ENCODE data around the gene PLCE1. TPM values are rescaled to one million over a fixed set of nuclear protein-coding genes. Genes with fewer than 3 reads are reported as not detected.

The PLCE1 gene
- total and polyA plus RNA-seq, 10 of the 15 experiments (the other 5 are each of a cell fraction or from before 2014, with no cell fraction given): under 0.01 to 1.2 (median 0.03) TPM

DNA sequence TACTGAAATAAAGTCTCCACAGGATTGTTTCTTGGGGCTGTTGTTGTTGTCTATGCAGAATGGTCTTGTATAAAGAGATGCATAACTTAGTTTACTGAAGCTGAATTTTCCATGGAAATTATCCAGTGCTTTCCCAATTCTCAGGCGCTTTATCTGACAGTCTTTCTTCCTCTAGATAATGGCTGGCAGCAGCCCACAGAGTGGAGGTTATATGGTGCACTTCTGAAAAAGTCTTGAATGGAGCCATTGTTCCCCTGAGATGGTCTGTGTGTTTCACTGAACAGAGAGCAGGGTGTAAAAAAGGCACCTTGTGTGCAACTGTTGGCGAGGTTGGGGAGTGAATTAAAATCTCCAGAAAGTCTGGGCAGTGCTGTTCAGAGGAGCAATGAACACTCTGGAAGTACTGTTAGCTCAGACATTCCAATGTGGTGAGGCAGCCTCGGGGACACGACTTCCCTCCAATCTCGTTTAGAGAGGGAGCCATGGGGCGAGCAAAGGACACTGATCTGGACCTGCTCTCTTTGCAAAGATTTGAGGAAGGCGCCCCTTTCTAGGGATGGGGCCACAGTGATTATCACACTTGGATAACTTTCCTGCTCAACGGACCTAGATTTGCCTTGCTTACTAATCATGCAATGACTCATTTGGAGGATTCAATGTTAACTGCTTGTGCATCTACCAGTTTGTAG, 2.0 kb upstream of the PLCE1 start:
- H3K27me3 ChIP-seq (replicated peaks in 1 of 2; ENCODE audit: control insufficient read depth in 2 of 2, insufficient read depth in 2 of 2, low read length in 1 of 2): peaks cover 6 to 25% of the 10 kb centered on the region in 2 experiments
- ChIA-PET POLR2A (no interaction called here), CTCF (no interaction called here), RAD21 (ENCODE audit: unreplicated experiment) (no interaction called here), SMC1A (ENCODE audit: uncharacterized antibody, unreplicated experiment) (no interaction called here)
- FAIRE-seq (no peak), ATAC-seq (no peak), DNase-seq (ENCODE audit: low read depth, low spot score) (no peak)
- no TSS peak for BruUV-seq (replicated peaks)
- no peak overlapping the region for H3K9ac ChIP-seq (ENCODE audit: control insufficient read depth, insufficient read depth, low read length)
- in situ Hi-C loops (cut with MboI): no loop called here
- H4K20me1 ChIP-seq (ENCODE audit: control insufficient read depth, insufficient read depth): no peaks in the 10 kb centered on the region
- H3K4me1 ChIP-seq (ENCODE audit: control insufficient read depth, insufficient read depth, low read length): no peaks in the 10 kb centered on the region
- intact Hi-C loops (cut with micrococcal nuclease; ENCODE audit: unreplicated experiment): no loop called here
- H3K9me3 ChIP-seq (replicated peaks; ENCODE audit: control insufficient read depth, insufficient read depth, low read length): no peaks in the 10 kb centered on the region
- H2AFZ ChIP-seq (ENCODE audit: control insufficient read depth, low read depth, low read length): no peak overlapping the region
- 20% methylated on average over 8 of the region's 8 CpGs for WGBS (ENCODE audit: insufficient coverage, insufficient replicate concordance, low lambda C conversion rate, missing lambda C conversion rate)
- no peak overlapping the region for H3K27ac ChIP-seq (ENCODE audit: control insufficient read depth, insufficient read depth)
- H3K4me3 ChIP-seq: no peak overlapping the region
- no peaks in the 10 kb centered on the region for H3K79me2 ChIP-seq (ENCODE audit: control insufficient read depth, insufficient read depth, low read length)
- H3K4me2 ChIP-seq (ENCODE audit: control insufficient read depth, insufficient read depth): no peak overlapping the region
- H3K36me3 ChIP-seq (ENCODE audit: control insufficient read depth in 2 of 2, insufficient read depth in 2 of 2, low read length in 1 of 2): no peaks in the 10 kb centered on the region
- TF ChIP-seq, protein P1, sequence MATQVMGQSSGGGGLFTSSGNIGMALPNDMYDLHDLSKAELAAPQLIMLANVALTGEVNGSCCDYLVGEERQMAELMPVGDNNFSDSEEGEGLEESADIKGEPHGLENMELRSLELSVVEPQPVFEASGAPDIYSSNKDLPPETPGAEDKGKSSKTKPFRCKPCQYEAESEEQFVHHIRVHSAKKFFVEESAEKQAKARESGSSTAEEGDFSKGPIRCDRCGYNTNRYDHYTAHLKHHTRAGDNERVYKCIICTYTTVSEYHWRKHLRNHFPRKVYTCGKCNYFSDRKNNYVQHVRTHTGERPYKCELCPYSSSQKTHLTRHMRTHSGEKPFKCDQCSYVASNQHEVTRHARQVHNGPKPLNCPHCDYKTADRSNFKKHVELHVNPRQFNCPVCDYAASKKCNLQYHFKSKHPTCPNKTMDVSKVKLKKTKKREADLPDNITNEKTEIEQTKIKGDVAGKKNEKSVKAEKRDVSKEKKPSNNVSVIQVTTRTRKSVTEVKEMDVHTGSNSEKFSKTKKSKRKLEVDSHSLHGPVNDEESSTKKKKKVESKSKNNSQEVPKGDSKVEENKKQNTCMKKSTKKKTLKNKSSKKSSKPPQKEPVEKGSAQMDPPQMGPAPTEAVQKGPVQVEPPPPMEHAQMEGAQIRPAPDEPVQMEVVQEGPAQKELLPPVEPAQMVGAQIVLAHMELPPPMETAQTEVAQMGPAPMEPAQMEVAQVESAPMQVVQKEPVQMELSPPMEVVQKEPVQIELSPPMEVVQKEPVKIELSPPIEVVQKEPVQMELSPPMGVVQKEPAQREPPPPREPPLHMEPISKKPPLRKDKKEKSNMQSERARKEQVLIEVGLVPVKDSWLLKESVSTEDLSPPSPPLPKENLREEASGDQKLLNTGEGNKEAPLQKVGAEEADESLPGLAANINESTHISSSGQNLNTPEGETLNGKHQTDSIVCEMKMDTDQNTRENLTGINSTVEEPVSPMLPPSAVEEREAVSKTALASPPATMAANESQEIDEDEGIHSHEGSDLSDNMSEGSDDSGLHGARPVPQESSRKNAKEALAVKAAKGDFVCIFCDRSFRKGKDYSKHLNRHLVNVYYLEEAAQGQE (IDR thresholded peaks at IDR 0.05; ENCODE audit: low read depth, low read length): no peak
- TF ChIP-seq, protein P2, sequence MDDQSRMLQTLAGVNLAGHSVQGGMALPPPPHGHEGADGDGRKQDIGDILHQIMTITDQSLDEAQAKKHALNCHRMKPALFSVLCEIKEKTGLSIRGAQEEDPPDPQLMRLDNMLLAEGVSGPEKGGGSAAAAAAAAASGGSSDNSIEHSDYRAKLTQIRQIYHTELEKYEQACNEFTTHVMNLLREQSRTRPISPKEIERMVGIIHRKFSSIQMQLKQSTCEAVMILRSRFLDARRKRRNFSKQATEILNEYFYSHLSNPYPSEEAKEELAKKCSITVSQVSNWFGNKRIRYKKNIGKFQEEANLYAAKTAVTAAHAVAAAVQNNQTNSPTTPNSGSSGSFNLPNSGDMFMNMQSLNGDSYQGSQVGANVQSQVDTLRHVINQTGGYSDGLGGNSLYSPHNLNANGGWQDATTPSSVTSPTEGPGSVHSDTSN (IDR thresholded peaks at IDR 0.05; ENCODE audit: insufficient replicate concordance, low read depth, low read length): no peak
- TF ChIP-seq TAF1 (IDR thresholded peaks at IDR 0.05; ENCODE audit: borderline replicate concordance, low read depth, low read length) (no peak), SREBF1 (IDR thresholded peaks at IDR 0.05; ENCODE audit: low read length) (no peak), TBL1XR1 (IDR thresholded peaks at IDR 0.05; ENCODE audit: low read depth, low read length) (no peak), NFIC (IDR thresholded peaks at IDR 0.05; ENCODE audit: low read depth, low read length) (no peak), RELA (IDR thresholded peaks at IDR 0.05; ENCODE audit: borderline replicate concordance, partially characterized antibody) (no peak)
- TF ChIP-seq, protein P3, sequence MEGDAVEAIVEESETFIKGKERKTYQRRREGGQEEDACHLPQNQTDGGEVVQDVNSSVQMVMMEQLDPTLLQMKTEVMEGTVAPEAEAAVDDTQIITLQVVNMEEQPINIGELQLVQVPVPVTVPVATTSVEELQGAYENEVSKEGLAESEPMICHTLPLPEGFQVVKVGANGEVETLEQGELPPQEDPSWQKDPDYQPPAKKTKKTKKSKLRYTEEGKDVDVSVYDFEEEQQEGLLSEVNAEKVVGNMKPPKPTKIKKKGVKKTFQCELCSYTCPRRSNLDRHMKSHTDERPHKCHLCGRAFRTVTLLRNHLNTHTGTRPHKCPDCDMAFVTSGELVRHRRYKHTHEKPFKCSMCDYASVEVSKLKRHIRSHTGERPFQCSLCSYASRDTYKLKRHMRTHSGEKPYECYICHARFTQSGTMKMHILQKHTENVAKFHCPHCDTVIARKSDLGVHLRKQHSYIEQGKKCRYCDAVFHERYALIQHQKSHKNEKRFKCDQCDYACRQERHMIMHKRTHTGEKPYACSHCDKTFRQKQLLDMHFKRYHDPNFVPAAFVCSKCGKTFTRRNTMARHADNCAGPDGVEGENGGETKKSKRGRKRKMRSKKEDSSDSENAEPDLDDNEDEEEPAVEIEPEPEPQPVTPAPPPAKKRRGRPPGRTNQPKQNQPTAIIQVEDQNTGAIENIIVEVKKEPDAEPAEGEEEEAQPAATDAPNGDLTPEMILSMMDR (IDR thresholded peaks at IDR 0.05 in 2 of 3, conservative IDR thresholded peaks at IDR 0.05 in 1 of 3; ENCODE audit: control insufficient read depth in 2 of 3, extremely low read depth in 1 of 3, insufficient read depth in 1 of 3, low read depth in 3 of 3, low read length in 3 of 3): no peak
- TF ChIP-seq, protein P4, sequence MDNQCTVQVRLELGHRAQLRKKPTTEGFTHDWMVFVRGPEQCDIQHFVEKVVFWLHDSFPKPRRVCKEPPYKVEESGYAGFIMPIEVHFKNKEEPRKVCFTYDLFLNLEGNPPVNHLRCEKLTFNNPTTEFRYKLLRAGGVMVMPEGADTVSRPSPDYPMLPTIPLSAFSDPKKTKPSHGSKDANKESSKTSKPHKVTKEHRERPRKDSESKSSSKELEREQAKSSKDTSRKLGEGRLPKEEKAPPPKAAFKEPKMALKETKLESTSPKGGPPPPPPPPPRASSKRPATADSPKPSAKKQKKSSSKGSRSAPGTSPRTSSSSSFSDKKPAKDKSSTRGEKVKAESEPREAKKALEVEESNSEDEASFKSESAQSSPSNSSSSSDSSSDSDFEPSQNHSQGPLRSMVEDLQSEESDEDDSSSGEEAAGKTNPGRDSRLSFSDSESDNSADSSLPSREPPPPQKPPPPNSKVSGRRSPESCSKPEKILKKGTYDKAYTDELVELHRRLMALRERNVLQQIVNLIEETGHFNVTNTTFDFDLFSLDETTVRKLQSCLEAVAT (IDR thresholded peaks at IDR 0.05): no peak
- TF ChIP-seq, protein P5, sequence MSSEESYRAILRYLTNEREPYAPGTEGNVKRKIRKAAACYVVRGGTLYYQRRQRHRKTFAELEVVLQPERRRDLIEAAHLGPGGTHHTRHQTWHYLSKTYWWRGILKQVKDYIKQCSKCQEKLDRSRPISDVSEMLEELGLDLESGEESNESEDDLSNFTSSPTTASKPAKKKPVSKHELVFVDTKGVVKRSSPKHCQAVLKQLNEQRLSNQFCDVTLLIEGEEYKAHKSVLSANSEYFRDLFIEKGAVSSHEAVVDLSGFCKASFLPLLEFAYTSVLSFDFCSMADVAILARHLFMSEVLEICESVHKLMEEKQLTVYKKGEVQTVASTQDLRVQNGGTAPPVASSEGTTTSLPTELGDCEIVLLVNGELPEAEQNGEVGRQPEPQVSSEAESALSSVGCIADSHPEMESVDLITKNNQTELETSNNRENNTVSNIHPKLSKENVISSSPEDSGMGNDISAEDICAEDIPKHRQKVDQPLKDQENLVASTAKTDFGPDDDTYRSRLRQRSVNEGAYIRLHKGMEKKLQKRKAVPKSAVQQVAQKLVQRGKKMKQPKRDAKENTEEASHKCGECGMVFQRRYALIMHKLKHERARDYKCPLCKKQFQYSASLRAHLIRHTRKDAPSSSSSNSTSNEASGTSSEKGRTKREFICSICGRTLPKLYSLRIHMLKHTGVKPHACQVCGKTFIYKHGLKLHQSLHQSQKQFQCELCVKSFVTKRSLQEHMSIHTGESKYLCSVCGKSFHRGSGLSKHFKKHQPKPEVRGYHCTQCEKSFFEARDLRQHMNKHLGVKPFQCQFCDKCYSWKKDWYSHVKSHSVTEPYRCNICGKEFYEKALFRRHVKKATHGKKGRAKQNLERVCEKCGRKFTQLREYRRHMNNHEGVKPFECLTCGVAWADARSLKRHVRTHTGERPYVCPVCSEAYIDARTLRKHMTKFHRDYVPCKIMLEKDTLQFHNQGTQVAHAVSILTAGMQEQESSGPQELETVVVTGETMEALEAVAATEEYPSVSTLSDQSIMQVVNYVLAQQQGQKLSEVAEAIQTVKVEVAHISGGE (CRISPR knock-in tag; IDR thresholded peaks at IDR 0.05): no peak

All from GM12878 (cell line).